Esophagus muscularis mucosa (tissue), 4 donors: ENCODE results near the gene DPYD. TPM values are rescaled to one million over a fixed set of nuclear protein-coding genes. Genes with fewer than 3 reads are reported as not detected.

Experiments
- DNase-seq: peaks from one replicate; pipeline ENCODE4 v3.0.0-alpha.2; 2017; ENCODE audit errors: extremely low spot score
- H3K27ac ChIP-seq, 4 donors: fragments of 200-600 bp; sonication (generic); replicated peaks in 1 of 4; 1 replicate in 3 of 4; 2 replicates in 1 of 4; pipeline ENCODE4 v1.5.1; 2016 to 2019; ENCODE audit warnings: mild to moderate bottlenecking in 1 of 4
- H3K27me3 ChIP-seq, 4 donors: fragments of 200-600 bp; sonication (generic); one replicate each; pipeline versions ENCODE4 v1.5.1 to v1.6.0; 2016 to 2019
- H3K36me3 ChIP-seq, 4 donors: fragments of 200-600 bp; sonication (generic); one replicate each; pipeline ENCODE4 v1.5.1; 2016 to 2019
- H3K4me1 ChIP-seq, 4 donors: fragments of 200-600 bp; sonication (generic); one replicate each; pipeline ENCODE4 v1.5.1; 2016 to 2019
- H3K4me3 ChIP-seq, 4 donors: fragments of 200-600 bp; sonication (generic); 1 replicate in 2 of 4; 2 replicates in 2 of 4; pipeline ENCODE4 v1.5.1; 2016 to 2019; ENCODE audit warnings: mild to moderate bottlenecking in 4 of 4, moderate library complexity in 1 of 4
- H3K9me3 ChIP-seq, 4 donors: fragments of 200-600 bp; sonication (generic); 1 replicate in 3 of 4; 2 replicates in 1 of 4; pipeline ENCODE4 v1.5.1; 2016 to 2019
- EP300 ChIP-seq: sonication (generic); formaldehyde crosslinking; IDR thresholded peaks from one replicate; pipeline ENCODE4 v1.6.1; 2017; ENCODE audit warnings: antibody characterized with exemption
- POLR2A ChIP-seq: fragments of 450-650 bp; IDR thresholded peaks from one replicate; pipeline ENCODE4 v1.6.1; 2017; ENCODE audit warnings: antibody characterized with exemption, moderate library complexity, mild to moderate bottlenecking, low read depth
- POLR2AphosphoS5 ChIP-seq, 2 donors: sonication (generic); formaldehyde crosslinking; IDR thresholded peaks; one replicate each; pipeline ENCODE4 v1.6.1; 2017; ENCODE audit warnings: antibody characterized with exemption in 2 of 2
- WGBS: methylation state at CpG from one replicate; pipeline ENCODE4 v1.1.5; 2018; 5-methylcytosine and 5-hydroxymethylcytosine counted together
- intact Hi-C: fragments of 100-400 bp; cut with DNase I; formaldehyde crosslinking; loops from one replicate; pipeline ENCODE4 v1.15.1; 2023
- total RNA-seq, 4 donors: library from RNA; depleted of rRNA; stranded (reverse); fragments of >200 nt; gene quantifications; one replicate each; pipeline versions ENCODE4 v1.1.0 to v1.2.1, GENCODE V29; 2016
- TF ChIP-seq, protein P1 (sequence below), 3 experiments: fragments of 200-600 bp in 2 of 3; fragments of 450-650 bp in 1 of 3; sonication (generic) in 2 of 3; IDR thresholded peaks; one replicate each; pipeline ENCODE4 v1.5.1; 2017 to 2019; ENCODE audit warnings: antibody characterized with exemption in 3 of 3, mild to moderate bottlenecking in 2 of 3, moderate library complexity in 1 of 3

The DPYD gene
- total RNA-seq, 4 donors from 2014 or later = 31.1 to 36.6 (median 31.7) TPM

- Histone ChIP-seq H3K36me3 (peaks cover 0 to 13% (median 6%) of the 10 kb centered on the region in 4 donors), H3K9me3 (no peaks in the 10 kb centered on the region), H3K27ac (no peak overlapping the region), H3K4me1 (no peaks in the 10 kb centered on the region), H3K27me3 (no peaks in the 10 kb centered on the region), H3K4me3 (no peak overlapping the region)
- intact Hi-C loops = no loop called here
- WGBS = 94% methylated on average over 3 of the region's 3 CpGs
- DNase-seq = no peak
- TF ChIP-seq POLR2AphosphoS5 (IDR thresholded peaks at IDR 0.05) (no peak), EP300 (no peak), POLR2A (no peak)
- TF ChIP-seq, protein P1, sequence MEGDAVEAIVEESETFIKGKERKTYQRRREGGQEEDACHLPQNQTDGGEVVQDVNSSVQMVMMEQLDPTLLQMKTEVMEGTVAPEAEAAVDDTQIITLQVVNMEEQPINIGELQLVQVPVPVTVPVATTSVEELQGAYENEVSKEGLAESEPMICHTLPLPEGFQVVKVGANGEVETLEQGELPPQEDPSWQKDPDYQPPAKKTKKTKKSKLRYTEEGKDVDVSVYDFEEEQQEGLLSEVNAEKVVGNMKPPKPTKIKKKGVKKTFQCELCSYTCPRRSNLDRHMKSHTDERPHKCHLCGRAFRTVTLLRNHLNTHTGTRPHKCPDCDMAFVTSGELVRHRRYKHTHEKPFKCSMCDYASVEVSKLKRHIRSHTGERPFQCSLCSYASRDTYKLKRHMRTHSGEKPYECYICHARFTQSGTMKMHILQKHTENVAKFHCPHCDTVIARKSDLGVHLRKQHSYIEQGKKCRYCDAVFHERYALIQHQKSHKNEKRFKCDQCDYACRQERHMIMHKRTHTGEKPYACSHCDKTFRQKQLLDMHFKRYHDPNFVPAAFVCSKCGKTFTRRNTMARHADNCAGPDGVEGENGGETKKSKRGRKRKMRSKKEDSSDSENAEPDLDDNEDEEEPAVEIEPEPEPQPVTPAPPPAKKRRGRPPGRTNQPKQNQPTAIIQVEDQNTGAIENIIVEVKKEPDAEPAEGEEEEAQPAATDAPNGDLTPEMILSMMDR (IDR thresholded peaks at IDR 0.05) = no peak
Observed at GRCh38 chr1:97680470-97680869, 240.4 kb downstream of the DPYD start.

- H3K4me1 ChIP-seq = no peaks in the 10 kb centered on the region
- no peaks in the 10 kb centered on the region for H3K9me3 ChIP-seq
- peaks cover 0 to 13% (median 6%) of the 10 kb centered on the region in 4 donors for H3K36me3 ChIP-seq
- TF ChIP-seq EP300 = no peak
- TF ChIP-seq, protein P1 (IDR thresholded peaks at IDR 0.05) = no peak
- TF ChIP-seq POLR2A = no peak
- TF ChIP-seq POLR2AphosphoS5 (IDR thresholded peaks at IDR 0.05) = no peak
- H3K4me3 ChIP-seq = no peak overlapping the region
- H3K27me3 ChIP-seq = no peaks in the 10 kb centered on the region
- WGBS = 91% methylated on average over 4 of the region's 4 CpGs
- no peak overlapping the region for H3K27ac ChIP-seq
- no peak for DNase-seq
- intact Hi-C loops = no loop called here
Observed at GRCh38 chr1:97677702-97678101, 243.1 kb downstream of the DPYD start.

DNA sequence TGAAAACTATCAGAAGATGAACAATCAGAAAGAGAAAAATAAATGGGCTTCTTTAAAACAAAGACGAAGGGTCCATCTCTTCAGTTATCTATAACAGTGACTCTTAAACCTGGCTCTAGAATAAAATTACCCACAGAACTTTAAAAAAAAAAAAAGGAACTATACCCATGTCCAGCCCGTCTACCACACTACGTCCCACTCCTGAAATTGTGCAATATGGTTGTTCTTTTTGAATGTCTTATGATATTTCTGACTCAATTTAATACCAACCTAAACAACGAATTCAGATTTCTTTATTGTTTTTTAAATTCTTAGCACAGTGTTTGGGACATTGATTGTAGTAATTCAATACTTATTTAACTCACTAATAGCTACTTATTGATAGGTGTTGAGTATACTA lies 246.3 kb downstream of the DPYD start:
- no peak for DNase-seq
- no peaks in the 10 kb centered on the region for H3K9me3 ChIP-seq
- H3K4me1 ChIP-seq = no peaks in the 10 kb centered on the region
- TF ChIP-seq EP300 (no peak), POLR2AphosphoS5 (IDR thresholded peaks at IDR 0.05) (no peak), POLR2A (no peak)
- TF ChIP-seq, protein P1 (IDR thresholded peaks at IDR 0.05) = no peak
- H3K4me3 ChIP-seq = no peak overlapping the region
- no peaks in the 10 kb centered on the region for H3K27me3 ChIP-seq
- H3K36me3 ChIP-seq = peaks cover 0 to 12% (median 3%) of the 10 kb centered on the region in 4 donors
- intact Hi-C loops = no loop called here
- WGBS = 89% methylated on average over 4 of the region's 4 CpGs
- H3K27ac ChIP-seq = no peak overlapping the region

GRCh38 chr1:97668945-97669344 lies 251.9 kb downstream of the DPYD start:
- Histone ChIP-seq H3K27me3 (no peaks in the 10 kb centered on the region), H3K4me3 (no peak overlapping the region), H3K4me1 (no peaks in the 10 kb centered on the region), H3K36me3 (no peaks in the 10 kb centered on the region), H3K9me3 (no peaks in the 10 kb centered on the region), H3K27ac (no peak overlapping the region)
- WGBS = 40% methylated on average over 2 of the region's 2 CpGs
- intact Hi-C loops = no loop called here
- no peak for DNase-seq
- TF ChIP-seq EP300 (no peak), POLR2AphosphoS5 (IDR thresholded peaks at IDR 0.05) (no peak), POLR2A (no peak)
- TF ChIP-seq, protein P1 (IDR thresholded peaks at IDR 0.05) = no peak

DNA sequence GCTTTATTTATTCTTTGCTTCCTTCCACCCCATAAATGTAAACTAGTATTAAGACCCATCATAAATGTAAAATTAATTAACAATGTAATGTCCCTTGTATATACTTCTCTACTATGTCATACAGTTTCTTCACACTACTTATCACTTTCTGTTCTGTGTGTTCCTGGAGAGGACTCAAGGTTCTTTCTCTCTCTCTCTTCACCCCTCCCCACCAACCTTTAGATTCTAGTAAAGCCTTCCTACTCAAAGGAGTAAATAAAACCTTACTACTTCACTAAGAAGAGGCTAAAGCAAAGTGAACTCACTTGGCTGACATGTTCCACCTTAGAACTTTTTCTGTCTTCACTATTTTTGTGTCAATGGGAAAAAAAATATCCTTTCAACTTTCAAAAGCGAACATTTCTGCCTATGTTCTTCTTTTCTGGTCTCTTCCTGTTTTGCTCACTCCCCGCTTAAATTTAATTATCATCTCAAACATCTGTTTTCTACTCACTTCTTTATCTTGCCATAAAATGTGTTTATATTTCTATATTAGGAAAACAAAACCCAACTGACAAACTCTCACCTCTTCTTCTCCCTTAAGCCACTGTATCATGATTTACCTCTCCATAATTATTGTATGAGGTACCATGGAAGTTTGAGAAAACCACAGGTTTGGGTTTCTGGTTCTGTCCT lies 260.3 kb downstream of the DPYD start:
- WGBS = 80% methylated on average over 2 of the region's 2 CpGs

More for the DNA sequence above, 260.3 kb downstream of the DPYD start:
- no peak overlapping the region for H3K4me3 ChIP-seq
- DNase-seq = no peak
- H3K27ac ChIP-seq = no peak overlapping the region
- H3K27me3 ChIP-seq = no peaks in the 10 kb centered on the region
- no peaks in the 10 kb centered on the region for H3K4me1 ChIP-seq
- intact Hi-C loops = no loop called here
- H3K36me3 ChIP-seq = no peaks in the 10 kb centered on the region
- no peak for TF ChIP-seq POLR2A
- TF ChIP-seq, protein P1 (IDR thresholded peaks at IDR 0.05) = no peak
- TF ChIP-seq POLR2AphosphoS5 (IDR thresholded peaks at IDR 0.05) = no peak
- TF ChIP-seq EP300 = no peak
- no peaks in the 10 kb centered on the region for H3K9me3 ChIP-seq
